ENCODE measurements around the gene TBC1D8B. TPM values are rescaled to one million over a fixed set of nuclear protein-coding genes. Genes with fewer than 3 reads are reported as not detected.

TBC1D8B gene
- total RNA-seq, result 3.1 TPM in 2 replicates

DNA sequence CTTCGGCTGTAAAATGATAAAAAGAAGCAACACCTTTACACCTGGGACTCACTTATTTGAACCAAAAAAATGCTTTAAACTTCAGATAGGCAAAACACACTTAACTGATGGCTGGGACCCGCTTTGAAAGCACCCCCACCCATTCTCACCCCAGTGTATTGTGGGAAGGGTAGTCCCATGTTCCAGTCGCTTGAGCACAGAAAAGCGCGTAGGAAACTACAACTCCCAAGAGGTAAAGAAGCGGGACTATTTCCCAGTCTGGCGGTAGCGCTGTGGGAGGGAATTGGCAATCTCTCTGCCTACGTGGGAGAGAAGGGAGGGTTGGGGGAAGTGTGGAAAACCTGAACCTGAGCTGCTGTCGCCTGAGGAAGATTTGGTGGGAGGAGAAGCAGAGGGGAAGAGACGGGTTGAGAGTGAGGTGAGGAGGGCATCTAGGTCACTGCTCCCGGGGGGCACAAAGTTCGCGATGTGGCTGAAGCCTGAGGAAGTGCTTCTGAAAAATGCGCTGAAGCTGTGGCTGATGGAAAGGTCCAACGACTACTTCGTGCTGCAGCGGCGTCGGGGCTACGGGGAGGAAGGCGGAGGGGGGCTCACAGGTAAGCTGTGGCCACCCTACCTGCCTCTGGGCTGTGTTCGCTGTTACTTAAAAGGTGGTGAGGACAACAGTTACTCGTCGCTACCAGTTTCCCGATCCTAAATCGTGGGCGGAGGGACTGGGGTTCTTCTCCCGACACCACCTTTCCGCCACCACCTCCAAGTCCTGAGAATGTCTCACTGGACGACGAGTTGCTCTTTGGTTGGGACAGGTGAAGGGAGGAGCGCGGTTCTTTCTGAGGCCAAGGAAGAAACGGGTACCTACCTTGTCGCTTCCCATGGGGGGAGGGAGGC is at the start of gene TBC1D8B:
Gene TBC1D8B, plus strand, starts transcription at position 286 of the 888 bp plus-strand sequence. Its CDS starts 181 bp downstream, at position 467.

DNA sequence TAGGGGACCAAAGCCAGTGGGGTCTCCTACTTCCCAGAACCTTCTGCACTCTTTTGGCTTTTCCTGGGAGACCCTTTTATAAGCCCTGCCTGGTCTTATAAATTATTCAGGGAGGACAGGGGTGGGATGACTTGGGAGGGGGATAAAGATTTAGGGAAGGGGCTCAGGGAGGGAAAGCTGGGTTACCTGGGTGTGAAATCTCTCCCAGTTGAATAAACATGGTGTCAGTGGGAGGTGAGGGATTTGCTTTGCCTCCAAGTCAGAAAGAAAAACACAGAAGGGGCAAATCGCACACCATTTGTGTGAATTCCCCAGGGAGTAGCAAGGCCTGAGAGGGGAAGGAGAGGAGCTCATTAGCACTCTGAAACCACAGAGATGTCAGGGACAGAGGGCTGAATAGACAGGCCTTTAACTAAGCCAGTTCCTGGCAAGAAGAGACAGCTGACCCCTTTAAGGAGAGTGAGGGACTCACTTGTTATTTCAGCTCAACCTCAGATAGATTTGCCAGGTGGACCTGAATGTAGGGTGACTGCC is 100.9 kb downstream of the TBC1D8B start, which contains the start of gene RIPPLY1:
Gene RIPPLY1, minus strand, starts transcription at position 51 of the 534 bp plus-strand sequence. CDS start 54 bp downstream, outside the sequence.

DNA sequence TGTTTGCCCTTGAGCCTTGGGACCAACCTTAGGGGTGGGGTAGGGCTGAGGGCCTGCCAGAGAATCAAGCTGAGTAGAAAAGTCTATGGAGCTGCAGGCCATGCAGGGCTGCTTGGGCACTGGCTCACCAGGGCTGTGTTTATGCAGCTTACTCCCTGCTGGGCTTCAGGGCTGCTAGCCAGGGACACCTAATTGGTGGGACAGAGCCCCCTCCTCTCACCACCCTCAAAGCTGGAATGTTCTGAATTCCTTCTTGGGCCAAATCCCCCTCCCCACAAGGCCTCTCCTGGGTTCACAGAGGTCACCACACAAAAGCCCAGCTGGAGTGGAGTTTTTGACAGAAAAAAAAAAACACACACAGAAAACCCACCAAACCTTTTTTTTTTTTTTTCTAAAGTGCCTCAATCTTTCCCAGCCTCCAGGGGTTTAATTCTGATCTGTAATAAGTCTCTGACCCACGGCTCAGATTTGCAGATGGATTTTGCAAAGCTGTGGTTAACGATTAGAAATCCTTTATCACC is 117.5 kb downstream of the TBC1D8B start, which contains the start of gene CLDN2:
Gene CLDN2, plus strand, starts transcription at position 471 of the 521 bp plus-strand sequence. CDS start 7,827 bp downstream, outside the sequence.

Other genes starting within 250 kb of the TBC1D8B start
- gene RADX, start 190.7 kb upstream of the TBC1D8B start, total RNA-seq, result 0.20 and 0.33 TPM in 2 replicates
- not detected in 2 replicates for gene RNF128, start 76.0 kb upstream of the TBC1D8B start, total RNA-seq
- gene RIPPLY1, start 100.7 kb downstream of the TBC1D8B start, total RNA-seq, result not detected in 2 replicates
- not detected in 2 replicates for gene CLDN2, start 117.7 kb downstream of the TBC1D8B start, total RNA-seq
- gene MORC4, start 197.5 kb downstream of the TBC1D8B start, total RNA-seq, result 12.4 and 13.7 TPM in 2 replicates

Data from mammary microvascular endothelial cell (primary cell).